HEK293T (cell line): ENCODE results near the gene QKI.
"Not testable (repeated sequence)": the region's sequence is repeated elsewhere in the genome, so short reads cannot be mapped to it uniquely, and the experiment has no call there.

ENCODE experiments used
- CTCF ChIA-PET: fragments of 350-600 bp; formaldehyde crosslinking; extraction: SDS; loops from one replicate; lab custom pipeline; 2021; ENCODE audit warnings: antibody characterized with exemption, inconsistent platforms; lab: Yijun Ruan, JAX
- POLR2A ChIA-PET: fragments of 350-600 bp; formaldehyde crosslinking; extraction: SDS; loops from one replicate; lab custom pipeline; 2020; ENCODE audit warnings: antibody characterized with exemption, inconsistent platforms; lab: Yijun Ruan, JAX
- DNase-seq: peaks from one replicate; pipeline ENCODE4 v3.0.0; 2012; ENCODE audit warnings: mixed read lengths; ENCODE audit errors: extremely low spot score
- ARNT ChIP-seq: fragments of 450-650 bp; IDR thresholded peaks from 2 replicates; pipeline ENCODE4 v1.6.1; 2017; ENCODE audit warnings: mild to moderate bottlenecking
- BHLHE40 ChIP-seq: fragments of 450-650 bp; IDR thresholded peaks from 2 replicates; pipeline ENCODE4 v1.6.1; 2016; ENCODE audit warnings: mild to moderate bottlenecking, moderate library complexity, borderline replicate concordance
- CTBP1 ChIP-seq: fragments of 450-650 bp; IDR thresholded peaks from 2 replicates; pipeline ENCODE4 v1.6.1; 2016; ENCODE audit warnings: borderline replicate concordance
- ELF4 ChIP-seq: fragments of 450-650 bp; IDR thresholded peaks from 2 replicates; pipeline ENCODE4 v1.6.1; 2017; ENCODE audit warnings: antibody characterized with exemption
- FOXA1 ChIP-seq: fragments of 450-650 bp; IDR thresholded peaks from 2 replicates; pipeline ENCODE4 v1.6.1; 2016; ENCODE audit warnings: mild to moderate bottlenecking
- FOXK2 ChIP-seq: fragments of 450-650 bp; IDR thresholded peaks from 2 replicates; pipeline ENCODE4 v1.6.1; 2016; ENCODE audit warnings: mild to moderate bottlenecking
- FOXM1 ChIP-seq: fragments of 450-650 bp; IDR thresholded peaks from 2 replicates; pipeline ENCODE4 v1.6.1; 2017; ENCODE audit warnings: mild to moderate bottlenecking, borderline replicate concordance
- HDGF ChIP-seq: fragments of 450-650 bp; IDR thresholded peaks from 2 replicates; pipeline ENCODE4 v1.6.1; 2017; ENCODE audit warnings: antibody characterized with exemption, borderline replicate concordance
- L3MBTL2 ChIP-seq: fragments of 450-650 bp; conservative IDR thresholded peaks from 2 replicates; pipeline ENCODE4 v1.6.1; 2016; ENCODE audit warnings: mild to moderate bottlenecking
- LEF1 ChIP-seq: fragments of 450-650 bp; IDR thresholded peaks from 2 replicates; pipeline ENCODE4 v1.6.1; 2017; ENCODE audit warnings: mild to moderate bottlenecking, borderline replicate concordance
- NFRKB ChIP-seq: fragments of 450-650 bp; IDR thresholded peaks from 2 replicates; pipeline ENCODE4 v1.6.1; 2016; ENCODE audit warnings: mild to moderate bottlenecking, moderate library complexity
- PKNOX1 ChIP-seq: fragments of 450-650 bp; IDR thresholded peaks from 2 replicates; pipeline ENCODE4 v1.6.1; 2016
- SP1 ChIP-seq: fragments of 450-650 bp; IDR thresholded peaks from 2 replicates; pipeline ENCODE4 v1.6.1; 2017
- SUZ12 ChIP-seq: fragments of 450-650 bp; IDR thresholded peaks from 2 replicates; pipeline ENCODE4 v1.6.1; 2016; ENCODE audit warnings: mild to moderate bottlenecking
- TARDBP ChIP-seq: fragments of 450-650 bp; IDR thresholded peaks from 2 replicates; pipeline ENCODE4 v1.6.1; 2016
- ZNF384 ChIP-seq: fragments of 450-650 bp; IDR thresholded peaks from 2 replicates; pipeline ENCODE4 v1.6.1; 2016

Gene QKI

GRCh38 chr6:163373240-163373639 is 41.3 kb upstream of the QKI start:
- DNase-seq: no peak
- TF ChIP-seq ZNF384 (no peak), FOXA1 (no peak), NFRKB (no peak), ARNT (no peak), SP1 (no peak), FOXM1 (no peak), L3MBTL2 (no peak), HDGF (no peak), CTBP1 (no peak), LEF1 (no peak), TARDBP (no peak), SUZ12 (no peak), ELF4 (no peak), FOXK2 (no peak)
- ChIA-PET POLR2A (no interaction called here), CTCF (no interaction called here)

- CTCF ChIA-PET: interaction anchor here (0.6 kb wide), 1 partner anchor 274 kb away, joined by 3 read pairs; no protein-coding TSS in a partner anchor
- POLR2A ChIA-PET: no interaction called here
- no peak for TF ChIP-seq LEF1
- no peak for TF ChIP-seq FOXM1
- TF ChIP-seq NFRKB: no peak
- TF ChIP-seq PKNOX1: no peak
- TF ChIP-seq ARNT: no peak
- no peak for TF ChIP-seq L3MBTL2
- no peak for TF ChIP-seq ZNF384
- no peak for TF ChIP-seq FOXA1
- no peak for TF ChIP-seq ELF4
- TF ChIP-seq SP1: no peak
- no peak for TF ChIP-seq BHLHE40
- no peak for TF ChIP-seq SUZ12
- no peak for TF ChIP-seq FOXK2
- TF ChIP-seq CTBP1: no peak
- no peak for TF ChIP-seq TARDBP
- no peak for TF ChIP-seq HDGF
- DNase-seq: no peak
Observed at GRCh38 chr6:163375361-163375760, 39.2 kb upstream of the QKI start.

GRCh38 chr6:163376187-163376586 is 38.3 kb upstream of the QKI start:
- ChIA-PET POLR2A (no interaction called here), CTCF (no interaction called here)
- DNase-seq: no peak
- TF ChIP-seq FOXM1 (no peak), TARDBP (no peak), SUZ12 (no peak), PKNOX1 (no peak), ZNF384 (no peak), L3MBTL2 (no peak), ARNT (no peak)

- ChIA-PET POLR2A (no interaction called here), CTCF (no interaction called here)
- no peak for TF ChIP-seq SUZ12
- no peak for TF ChIP-seq HDGF
- TF ChIP-seq TARDBP: no peak
- TF ChIP-seq BHLHE40: no peak
- no peak for TF ChIP-seq CTBP1
- TF ChIP-seq L3MBTL2: no peak
- TF ChIP-seq ARNT: no peak
- TF ChIP-seq FOXK2: no peak
- TF ChIP-seq PKNOX1: no peak
- TF ChIP-seq LEF1: no peak
- no peak for TF ChIP-seq FOXA1
- no peak for TF ChIP-seq ELF4
- no peak for TF ChIP-seq FOXM1
- no peak for TF ChIP-seq SP1
- TF ChIP-seq ZNF384: no peak
- TF ChIP-seq NFRKB: no peak
- DNase-seq: no peak
Observed at GRCh38 chr6:163377561-163377960, 37.0 kb upstream of the QKI start.

- ChIA-PET CTCF (no interaction called here), POLR2A (no interaction called here)
- DNase-seq: no peak
- no peak for TF ChIP-seq ZNF384
- no peak for TF ChIP-seq FOXA1
- no peak for TF ChIP-seq L3MBTL2
- no peak for TF ChIP-seq SP1
- no peak for TF ChIP-seq BHLHE40
- no peak for TF ChIP-seq SUZ12
- TF ChIP-seq FOXK2: no peak
- TF ChIP-seq FOXM1: no peak
Observed at GRCh38 chr6:163380216-163380615, 34.3 kb upstream of the QKI start.

- no peak for DNase-seq
- ChIA-PET CTCF (no interaction called here), POLR2A (no interaction called here)
- TF ChIP-seq SP1 (no peak), BHLHE40 (no peak), ARNT (no peak), FOXK2 (no peak), ZNF384 (no peak), TARDBP (no peak), FOXM1 (no peak), LEF1 (no peak), NFRKB (no peak), CTBP1 (no peak), HDGF (no peak), PKNOX1 (no peak), ELF4 (no peak), L3MBTL2 (no peak), FOXA1 (no peak), SUZ12 (no peak)
Observed at GRCh38 chr6:163381118-163381756, 33.3 kb upstream of the QKI start.

GRCh38 chr6:163383396-163383795 is 31.1 kb upstream of the QKI start:
- DNase-seq: not testable (repeated sequence)

More at GRCh38 chr6:163383396-163383795, 31.1 kb upstream of the QKI start:
- CTCF ChIA-PET, POLR2A ChIA-PET: not testable (repeated sequence)
